Lung (tissue), 12 donors: ENCODE measurements around the gene HES5. TPM values are rescaled to one million over a fixed set of nuclear protein-coding genes. Genes with fewer than 3 reads are reported as not detected.

ENCODE experiments used
- ATAC-seq: fragments of 200-7000 bp; cut with Tn5 transposase; one replicate; pipeline ENCODE4 v1.9.1; 2020; ENCODE audit warnings: moderate number of reproducible peaks; ENCODE audit not compliant: insufficient read depth, low FRiP score
- DNase-seq, 3 donors: peaks; one replicate each; pipeline ENCODE4 v3.0.0-alpha.2; 2013 to 2017
- H3K27ac ChIP-seq, 2 donors: one replicate each; pipeline ENCODE4 v1.5.1; 2013; ENCODE audit warnings: mild to moderate bottlenecking in 2 of 2, moderate library complexity in 2 of 2, control low read depth in 1 of 2, inconsistent platforms in 1 of 2, low read depth in 1 of 2, low read length in 1 of 2
- H3K27me3 ChIP-seq, 3 donors: one replicate each; pipeline ENCODE4 v1.5.1; 2013; ENCODE audit warnings: low read length in 2 of 3; ENCODE audit not compliant: control insufficient read depth in 3 of 3, insufficient read depth in 3 of 3
- H3K36me3 ChIP-seq, 4 donors: one replicate each; pipeline ENCODE4 v1.5.1; 2013; ENCODE audit warnings: low read length in 4 of 4, mild to moderate bottlenecking in 1 of 4, moderate library complexity in 1 of 4; ENCODE audit not compliant: control insufficient read depth in 4 of 4, insufficient read depth in 4 of 4
- H3K4me1 ChIP-seq, 5 donors: one replicate each; pipeline ENCODE4 v1.5.1; 2013; ENCODE audit warnings: low read length in 5 of 5, mild to moderate bottlenecking in 2 of 5, moderate library complexity in 1 of 5; ENCODE audit not compliant: control insufficient read depth in 5 of 5, insufficient read depth in 5 of 5
- H3K4me3 ChIP-seq: one replicate; pipeline ENCODE4 v1.5.1; 2013; ENCODE audit warnings: mild to moderate bottlenecking, control low read depth, moderate library complexity
- H3K9ac ChIP-seq, 2 donors: one replicate each; pipeline ENCODE4 v1.5.1; 2013; ENCODE audit warnings: low read length in 2 of 2, control low read depth in 1 of 2; ENCODE audit not compliant: insufficient read depth in 1 of 2
- H3K9me3 ChIP-seq, 4 donors: one replicate each; pipeline ENCODE4 v1.5.1; 2013; ENCODE audit warnings: low read length in 3 of 4, mild to moderate bottlenecking in 1 of 4, moderate library complexity in 1 of 4; ENCODE audit not compliant: control insufficient read depth in 4 of 4, insufficient read depth in 3 of 4
- CTCF ChIP-seq: IDR thresholded peaks from 2 replicates; pipeline ENCODE4 v1.5.1; 2012; ENCODE audit warnings: mild to moderate bottlenecking; ENCODE audit errors: control extremely low read depth, extremely low read depth
- WGBS, 2 donors: extraction: QIAGEN DNeasy Blood & Tissue Kit; methylation state at CpG; one replicate each; pipeline ENCODE4 v1.1.7; 2013; 5-methylcytosine and 5-hydroxymethylcytosine counted together
- polyA plus RNA-seq, 2 donors: library from polyadenylated mRNA; stranded (reverse); fragments of 200-250 nt; gene quantifications; one replicate each; pipeline ENCODE4 v1.2.1, GENCODE V29; 2013
- total RNA-seq, 2 donors: library from RNA; depleted of rRNA in 1 of 2; stranded (reverse); fragments of >200 nt in 1 of 2; gene quantifications; one replicate each; pipeline ENCODE4 v1.2.1, GENCODE V29; 2014 to 2021
- donor health status: control.
- donor health status: control.
- donor health status: Bipolar disorder and iron deficiency.
- donor health status: healthy.
- donor health status: DM: yes; HTN: yes; CAD: no.

The HES5 gene
- total and polyA plus RNA-seq, 4 donors: 0.16 to 1.00 (median 0.36) TPM

GRCh38 chr1:2482588-2482987, 47.5 kb downstream of the HES5 start:
- no peak overlapping the region for H3K4me3 ChIP-seq
- H3K9ac ChIP-seq: no peak overlapping the region
- no peak overlapping the region for H3K27ac ChIP-seq
- no peak for TF ChIP-seq CTCF
- WGBS, 2 donors: 77 to 81% methylated on average over 11 of the region's 11 CpGs
- no peaks in the 10 kb centered on the region for H3K27me3 ChIP-seq
- no peak for ATAC-seq
- peaks cover 0 to under 1% (median 0%) of the 10 kb centered on the region in 4 donors for H3K9me3 ChIP-seq
- no peak for DNase-seq
- no peaks in the 10 kb centered on the region for H3K4me1 ChIP-seq
- no peaks in the 10 kb centered on the region for H3K36me3 ChIP-seq

GRCh38 chr1:2481885-2482284, 48.2 kb downstream of the HES5 start:
- H3K36me3 ChIP-seq: no peaks in the 10 kb centered on the region
- no peak for TF ChIP-seq CTCF
- no peaks in the 10 kb centered on the region for H3K9me3 ChIP-seq
- no peaks in the 10 kb centered on the region for H3K27me3 ChIP-seq
- no peaks in the 10 kb centered on the region for H3K4me1 ChIP-seq
- DNase-seq: no peak
- no peak overlapping the region for H3K4me3 ChIP-seq
- no peak overlapping the region for H3K9ac ChIP-seq
- 67 to 74% methylated on average over 10 of the region's 10 CpGs for WGBS, 2 donors
- ATAC-seq: peak; percentile 7
- no peak overlapping the region for H3K27ac ChIP-seq

GRCh38 chr1:2480986-2481364, 49.1 kb downstream of the HES5 start:
- Histone ChIP-seq H3K36me3 (no peaks in the 10 kb centered on the region), H3K9ac (no peak overlapping the region), H3K27me3 (no peaks in the 10 kb centered on the region), H3K4me3 (no peak overlapping the region), H3K27ac (no peak overlapping the region), H3K4me1 (no peaks in the 10 kb centered on the region), H3K9me3 (no peaks in the 10 kb centered on the region)
- TF ChIP-seq CTCF: no peak
- DNase-seq (no peak), ATAC-seq (no peak)
- WGBS, 2 donors: 90 to 94% methylated on average over 12 of the region's 12 CpGs

- H3K4me1 ChIP-seq: no peaks in the 10 kb centered on the region
- H3K9me3 ChIP-seq: no peaks in the 10 kb centered on the region
- H3K36me3 ChIP-seq: no peaks in the 10 kb centered on the region
- no peak overlapping the region for H3K9ac ChIP-seq
- H3K27me3 ChIP-seq: no peaks in the 10 kb centered on the region
- no peak for TF ChIP-seq CTCF
- ATAC-seq (no peak), DNase-seq (no peak)
- H3K27ac ChIP-seq: no peak overlapping the region
- no peak overlapping the region for H3K4me3 ChIP-seq
- 78 to 93% methylated on average over 18 of the region's 18 CpGs for WGBS, 2 donors
Observed at GRCh38 chr1:2480236-2480985, 49.7 kb downstream of the HES5 start.
